HG03469 (cell line): ENCODE measurements around the gene SPRYD7.
"Not testable (repeated sequence)": the region's sequence is repeated elsewhere in the genome, so short reads cannot be mapped to it uniquely, and the experiment has no call there.

Source experiments
- ATAC-seq: cut with Tn5 transposase; IDR thresholded peaks from one replicate; pipeline ENCODE4 v1.9.1; 2021; ENCODE audit warnings: mild to moderate bottlenecking, moderate library complexity, moderate number of reproducible peaks; ENCODE audit not compliant: unreplicated experiment

The SPRYD7 gene

GRCh38 chr13:49936075-49936967 lies at the start of gene SPRYD7:
Gene SPRYD7 (minus strand): TSS chr13:49936340. CDS start chr13:49936235, 105 bp downstream.
- peak; percentile 96 for ATAC-seq

- ATAC-seq = no peak
Measured at GRCh38 chr13:49985129-49985528, 49.0 kb upstream of the SPRYD7 start.

- ATAC-seq = no peak
Measured at GRCh38 chr13:49980266-49980665, 44.1 kb upstream of the SPRYD7 start.

- ATAC-seq = no peak
Measured at GRCh38 chr13:49977992-49978391, 41.9 kb upstream of the SPRYD7 start.

GRCh38 chr13:49976314-49977258 lies 40.4 kb upstream of the SPRYD7 start:
- ATAC-seq = peak; percentile 56

- no peak for ATAC-seq
Measured at GRCh38 chr13:49975826-49976225, 39.7 kb upstream of the SPRYD7 start.

GRCh38 chr13:49972709-49973108 lies 36.6 kb upstream of the SPRYD7 start:
- no peak for ATAC-seq

GRCh38 chr13:49967456-49967855 lies 31.3 kb upstream of the SPRYD7 start:
- no peak for ATAC-seq

- no peak for ATAC-seq
Measured at GRCh38 chr13:49958321-49958720, 22.2 kb upstream of the SPRYD7 start.

- no peak for ATAC-seq
Measured at GRCh38 chr13:49956131-49956530, 20.0 kb upstream of the SPRYD7 start.

- ATAC-seq = no peak
Measured at GRCh38 chr13:49954674-49955455, 18.7 kb upstream of the SPRYD7 start.

- ATAC-seq = no peak
Measured at GRCh38 chr13:49953560-49953959, 17.4 kb upstream of the SPRYD7 start.

- ATAC-seq = no peak
Measured at GRCh38 chr13:49951754-49952535, 15.8 kb upstream of the SPRYD7 start.

GRCh38 chr13:49948777-49949270 lies 12.7 kb upstream of the SPRYD7 start:
- not testable (repeated sequence) for ATAC-seq

GRCh38 chr13:49939321-49939720 lies 3.2 kb upstream of the SPRYD7 start:
- no peak for ATAC-seq

GRCh38 chr13:49938921-49939320 lies 2.8 kb upstream of the SPRYD7 start:
- no peak for ATAC-seq

- ATAC-seq = no peak
Measured at GRCh38 chr13:49938314-49938713, 2.2 kb upstream of the SPRYD7 start.

GRCh38 chr13:49936968-49937273 lies 781 bp upstream of the SPRYD7 start:
- no peak for ATAC-seq

- peak; percentile 27 for ATAC-seq
Measured at GRCh38 chr13:49935171-49936074, 717 bp downstream of the SPRYD7 start.
